ENCODE data around the gene GLYR1.

- TF ChIP-seq CREB1 (IDR thresholded peaks at IDR 0.05; ENCODE audit: low read depth) (0 out of 2 replicates have a peak, but pooled peaks have one; percentile 34), TAF1 (IDR thresholded peaks at IDR 0.05; ENCODE audit: low read depth) (peak; percentile 79; the same call in 1 of the 2 replicates), MAX (IDR thresholded peaks at IDR 0.05) (peak; percentile 77), RAD21 (IDR thresholded peaks at IDR 0.05; ENCODE audit: low read depth) (no peak), EP300 (IDR thresholded peaks at IDR 0.05; ENCODE audit: borderline replicate concordance) (no peak), TEAD4 (IDR thresholded peaks at IDR 0.05) (no peak), FOXM1 (IDR thresholded peaks at IDR 0.05; ENCODE audit: borderline replicate concordance, low read depth) (no peak), ZBTB7A (IDR thresholded peaks at IDR 0.05; ENCODE audit: low read depth) (peak; percentile 98), REST (IDR thresholded peaks at IDR 0.05; ENCODE audit: low read depth) (no peak)
These were observed 80.0 kb downstream of the GLYR1 start, which contains the start of gene ZNF500 for GRCh38 chr16:4766875-4767628.

All from Ishikawa (cell line).